Measurements from ENCODE around the gene RB1. TPM values are rescaled to one million over a fixed set of nuclear protein-coding genes. Genes with fewer than 3 reads are reported as not detected.
"Not testable (repeated sequence)": the region's sequence is repeated elsewhere in the genome, so short reads cannot be mapped to it uniquely, and the experiment has no call there.

RB1 gene
- total and polyA plus RNA-seq, 8 donors: 9.3 to 53.6 (median 20.6) TPM

GRCh38 chr13:48344264-48344663 is 40.7 kb downstream of the RB1 start:
- no peaks in the 10 kb centered on the region for H3K27me3 ChIP-seq
- WGBS, 5 donors: 85 to 97% (median 91%) methylated on average over 2 of the region's 2 CpGs
- peaks cover 0 to 35% (median 28%) of the 10 kb centered on the region in 4 donors for H3K36me3 ChIP-seq
- H3K4me1 ChIP-seq: peaks cover 0 to 8% (median 0%) of the 10 kb centered on the region in 4 donors
- peaks cover 0 to 5% (median 4%) of the 10 kb centered on the region in 4 donors for H3K9me3 ChIP-seq
- TF ChIP-seq POLR2A (IDR thresholded peaks at IDR 0.05) (no peak), CTCF (IDR thresholded peaks at IDR 0.05) (no peak), EP300 (IDR thresholded peaks at IDR 0.05) (no peak), POLR2AphosphoS5 (IDR thresholded peaks at IDR 0.05) (no peak)
- intact Hi-C loops (cut with DNase I; ENCODE audit: low total_unique reads): no loop called here
- no peak overlapping the region for H3K27ac ChIP-seq
- no peak for DNase-seq
- no peak overlapping the region for H3K4me3 ChIP-seq

- DNase-seq: no peak
- Histone ChIP-seq H3K27me3 (no peaks in the 10 kb centered on the region), H3K9me3 (peaks cover 0 to 6% (median 0%) of the 10 kb centered on the region in 4 donors), H3K4me3 (no peak overlapping the region), H3K27ac (no peak overlapping the region), H3K36me3 (peaks cover 0 to 51% (median 45%) of the 10 kb centered on the region in 4 donors), H3K4me1 (peaks cover 0 to 8% (median 0%) of the 10 kb centered on the region in 4 donors)
- TF ChIP-seq POLR2A (IDR thresholded peaks at IDR 0.05): no peak
- TF ChIP-seq CTCF (IDR thresholded peaks at IDR 0.05): no peak
- TF ChIP-seq POLR2AphosphoS5 (IDR thresholded peaks at IDR 0.05): no peak
- no peak for TF ChIP-seq EP300 (IDR thresholded peaks at IDR 0.05)
- intact Hi-C loops (cut with DNase I; ENCODE audit: low total_unique reads): no loop called here
- WGBS, 5 donors: 36 to 80% (median 58%) methylated on average over 1 of the region's 1 CpG
These were observed 43.0 kb downstream of the RB1 start for GRCh38 chr13:48346583-48346982.

- no peak overlapping the region for H3K27ac ChIP-seq
- no peak overlapping the region for H3K4me3 ChIP-seq
- TF ChIP-seq CTCF (IDR thresholded peaks at IDR 0.05): no peak
- TF ChIP-seq EP300 (IDR thresholded peaks at IDR 0.05): no peak
- TF ChIP-seq POLR2A (IDR thresholded peaks at IDR 0.05): no peak
- no peak for TF ChIP-seq POLR2AphosphoS5 (IDR thresholded peaks at IDR 0.05)
- H3K27me3 ChIP-seq: no peaks in the 10 kb centered on the region
- DNase-seq: no peak
- intact Hi-C loops (cut with DNase I; ENCODE audit: low total_unique reads): no loop called here
- WGBS, 5 donors: 93 to 97% (median 94%) methylated on average over 2 of the region's 2 CpGs
- peaks cover 0 to 8% (median 0%) of the 10 kb centered on the region in 4 donors for H3K4me1 ChIP-seq
- peaks cover 0 to 61% (median 49%) of the 10 kb centered on the region in 4 donors for H3K36me3 ChIP-seq
- peaks cover 0 to 12% (median 5%) of the 10 kb centered on the region in 4 donors for H3K9me3 ChIP-seq
These were observed 46.0 kb downstream of the RB1 start for GRCh38 chr13:48349525-48349924.

GRCh38 chr13:48353590-48353989 is 50.0 kb downstream of the RB1 start:
- Histone ChIP-seq H3K4me1 (no peaks in the 10 kb centered on the region), H3K4me3 (no peak overlapping the region), H3K36me3 (peaks cover 0 to 45% (median 34%) of the 10 kb centered on the region in 4 donors), H3K27ac (no peak overlapping the region), H3K9me3 (peaks cover 0 to 12% (median 5%) of the 10 kb centered on the region in 4 donors), H3K27me3 (no peaks in the 10 kb centered on the region)
- 95 to 100% (median 99%) methylated on average over 2 of the region's 2 CpGs for WGBS, 5 donors
- no peak for TF ChIP-seq CTCF (IDR thresholded peaks at IDR 0.05)
- no peak for TF ChIP-seq POLR2A (IDR thresholded peaks at IDR 0.05)
- DNase-seq: no peak
- intact Hi-C loops (cut with DNase I; ENCODE audit: low total_unique reads): no loop called here

DNA sequence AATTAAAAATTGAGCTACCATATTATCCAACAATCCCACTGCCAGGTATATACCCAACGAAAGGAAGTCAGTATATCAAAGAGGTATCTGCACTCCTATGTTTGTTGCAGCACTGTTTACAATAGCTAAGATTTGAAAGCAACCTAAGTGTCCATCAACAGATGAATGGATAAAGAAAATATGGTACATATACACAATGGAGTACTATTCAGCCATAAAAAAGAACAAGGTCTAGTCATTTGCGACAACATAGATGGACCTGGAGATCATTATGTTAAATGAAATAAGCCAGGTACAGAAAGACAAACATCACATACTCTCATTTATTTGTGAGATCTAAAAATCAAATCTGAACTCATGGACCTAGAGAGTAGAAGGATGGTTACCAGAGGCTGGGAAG is 52.0 kb downstream of the RB1 start:
- not testable (repeated sequence) for DNase-seq, H3K4me3 ChIP-seq
- WGBS, 5 donors: 95 to 100% (median 99%) methylated on average over 2 of the region's 2 CpGs

More for the DNA sequence above, 52.0 kb downstream of the RB1 start:
- Histone ChIP-seq H3K9me3 (peaks cover 0 to 12% (median 5%) of the 10 kb centered on the region in 4 donors), H3K36me3 (peaks cover 0 to 30% (median 17%) of the 10 kb centered on the region in 4 donors)
- intact Hi-C loops (cut with DNase I; ENCODE audit: low total_unique reads); H3K27ac ChIP-seq; H3K27me3 ChIP-seq; H3K4me1 ChIP-seq: not testable (repeated sequence)
